ENCODE results near the gene CDKN2A. TPM values are rescaled to one million over a fixed set of nuclear protein-coding genes. Genes with fewer than 3 reads are reported as not detected.

The CDKN2A gene
- total and polyA plus RNA-seq, 2 donors (not counting 3 experiments of a cell fraction or from before 2014, with no cell fraction given) = 8.5 to 10.7 TPM

DNA sequence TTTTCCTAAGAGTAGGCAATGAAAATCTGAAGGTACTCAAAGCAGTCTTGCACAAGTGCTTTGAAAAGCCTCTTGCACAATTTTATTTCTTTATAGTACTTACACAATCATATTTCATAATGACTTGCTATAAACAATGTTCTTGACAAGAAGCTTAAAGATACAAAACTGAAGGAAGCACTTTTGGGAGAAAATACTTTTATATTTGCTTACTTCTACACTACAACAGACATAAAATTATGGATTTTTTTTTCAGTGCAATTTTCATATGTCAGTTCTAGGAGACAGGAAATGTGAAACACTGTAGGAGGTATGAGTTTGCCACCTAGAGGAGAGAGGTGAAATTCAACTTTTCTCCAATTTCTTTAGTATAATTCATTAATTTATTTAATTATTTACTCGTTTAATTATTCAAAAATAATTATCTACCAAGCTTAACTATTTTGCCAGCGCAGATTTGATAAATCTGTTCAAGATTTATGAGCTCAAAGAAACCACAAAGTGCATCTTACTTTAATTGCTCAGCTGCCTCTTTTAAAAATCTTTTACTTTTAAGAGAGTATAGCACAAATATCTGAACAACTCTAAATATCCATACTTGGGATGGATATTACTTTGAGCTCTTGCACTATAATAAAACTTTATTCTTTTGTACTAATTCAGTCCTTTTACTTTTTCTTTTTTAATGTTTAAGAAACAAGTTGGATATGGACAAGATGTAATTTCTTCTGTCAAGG, 43.9 kb upstream of the CDKN2A start:
- dilution Hi-C loops (cut with MboI; ENCODE audit: extremely low pct_ligation_motif_present, low sequenced_read_pairs) (no loop called here), intact Hi-C loops (cut with micrococcal nuclease) (loop anchor here (1.0 to 5.0 kb wide), 6 partner anchors 29 to 414 kb away; partner anchors contain the start of gene CDKN2B)
- no peak overlapping the region for H3K27ac ChIP-seq (ENCODE audit: insufficient read depth, low read depth, low read length)
- H3K4me1 ChIP-seq (ENCODE audit: control insufficient read depth, extremely low read depth, insufficient read depth, low read length) = no peaks in the 10 kb centered on the region
- H3K4me2 ChIP-seq (ENCODE audit: insufficient read depth, low read length) = no peak overlapping the region
- H4K20me1 ChIP-seq (replicated peaks; ENCODE audit: control insufficient read depth, extremely low read depth, insufficient read depth, low read length) = no peaks in the 10 kb centered on the region
- no peaks in the 10 kb centered on the region for H3K36me3 ChIP-seq (ENCODE audit: control insufficient read depth in 2 of 2, extremely low read depth in 1 of 2, insufficient read depth in 2 of 2, low read length in 2 of 2)
- no peak overlapping the region for H3K4me3 ChIP-seq (replicated peaks in 1 of 3; ENCODE audit: insufficient read depth in 1 of 3, low read depth in 1 of 3, low read length in 3 of 3)
- peak; percentile 22 to 38 for TF ChIP-seq CTCF (IDR thresholded peaks at IDR 0.05; ENCODE audit: extremely low read depth in 1 of 2, insufficient read depth in 1 of 2, low read depth in 1 of 2, low read length in 2 of 2)
- no peak for TF ChIP-seq JUN (IDR thresholded peaks at IDR 0.05; ENCODE audit: borderline replicate concordance, insufficient read depth, insufficient read length, low read depth)
- no peaks in the 10 kb centered on the region for H3K9me1 ChIP-seq (replicated peaks; ENCODE audit: control insufficient read depth, extremely low read depth, insufficient read depth, low read length)
- POLR2A ChIA-PET = no interaction called here
- H3K27me3 ChIP-seq (ENCODE audit: control insufficient read depth in 2 of 2, insufficient read depth in 2 of 2, low read length in 2 of 2) = no peaks in the 10 kb centered on the region
- no peak overlapping the region for H2AFZ ChIP-seq (ENCODE audit: low read depth, low read length)
- BruUV-seq (replicated peaks) = no TSS peak
- CTCF ChIA-PET = interaction anchor here (0.6 to 7.1 kb wide), 19 partner anchors 8 to 833 kb away, joined by 3 to 77 read pairs (median 6); partner anchors contain the start of gene CDKN2B
- H3K9ac ChIP-seq (replicated peaks; ENCODE audit: extremely low read depth, insufficient read depth, low read length) = no peak overlapping the region
- no peaks in the 10 kb centered on the region for H3K79me2 ChIP-seq (ENCODE audit: control insufficient read depth, insufficient read depth, low read length)
- peak; percentile 51 for DNase-seq (ENCODE audit: low read depth, low spot score)
- no peaks in the 10 kb centered on the region for H3K9me3 ChIP-seq (replicated peaks; ENCODE audit: control insufficient read depth, insufficient read depth, low read length)
- FAIRE-seq = no peak

Data from endothelial cell of umbilical vein (primary cell).